HG02642 (cell line): ENCODE data around the gene TEK.
"Not testable (repeated sequence)": the region's sequence is repeated elsewhere in the genome, so short reads cannot be mapped to it uniquely, and the experiment has no call there.

Experiments used
- ATAC-seq: cut with Tn5 transposase; IDR thresholded peaks from one replicate; pipeline ENCODE4 v1.9.1; 2021; ENCODE audit warnings: mild to moderate bottlenecking; ENCODE audit not compliant: unreplicated experiment, poor library complexity

The TEK gene

DNA sequence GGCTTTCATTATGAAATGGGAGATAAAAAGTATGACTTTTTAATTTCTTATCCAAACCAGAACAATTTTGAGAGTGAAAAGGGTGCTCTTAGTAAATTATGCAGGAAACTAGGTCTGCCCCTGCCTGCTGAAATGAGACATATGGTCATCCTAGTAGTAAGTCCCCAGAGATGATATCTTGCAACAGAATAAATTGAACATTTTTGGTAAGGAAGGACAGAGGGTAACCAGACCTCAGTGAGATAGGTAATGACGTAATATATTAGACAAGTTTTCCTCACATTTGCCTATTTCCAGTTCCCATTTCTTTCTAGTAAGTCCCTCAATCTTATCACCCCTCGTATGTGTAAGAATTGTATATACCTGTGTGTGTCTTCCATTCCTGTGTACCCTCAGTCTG is 96.2 kb downstream of the TEK start:
- no peak for ATAC-seq

DNA sequence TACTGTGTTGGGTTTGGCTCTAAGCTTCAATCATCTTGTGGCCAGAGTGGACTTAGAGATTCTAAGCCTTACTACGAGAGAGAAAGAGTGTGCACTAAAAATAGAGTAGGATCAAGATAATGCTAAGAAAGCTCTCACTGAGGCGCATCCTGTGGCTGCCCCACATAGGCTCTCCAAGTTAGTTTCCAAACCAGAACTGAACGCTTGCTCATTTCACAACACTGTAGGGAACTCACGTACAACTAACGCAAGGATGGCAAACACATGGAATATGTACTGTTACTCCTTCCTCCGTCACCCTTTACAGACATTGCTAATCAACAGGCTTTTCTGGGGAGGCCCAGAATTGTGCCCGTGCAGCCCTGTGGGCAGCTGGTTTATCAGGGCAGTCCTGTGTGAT is 97.0 kb downstream of the TEK start:
- ATAC-seq: no peak

DNA sequence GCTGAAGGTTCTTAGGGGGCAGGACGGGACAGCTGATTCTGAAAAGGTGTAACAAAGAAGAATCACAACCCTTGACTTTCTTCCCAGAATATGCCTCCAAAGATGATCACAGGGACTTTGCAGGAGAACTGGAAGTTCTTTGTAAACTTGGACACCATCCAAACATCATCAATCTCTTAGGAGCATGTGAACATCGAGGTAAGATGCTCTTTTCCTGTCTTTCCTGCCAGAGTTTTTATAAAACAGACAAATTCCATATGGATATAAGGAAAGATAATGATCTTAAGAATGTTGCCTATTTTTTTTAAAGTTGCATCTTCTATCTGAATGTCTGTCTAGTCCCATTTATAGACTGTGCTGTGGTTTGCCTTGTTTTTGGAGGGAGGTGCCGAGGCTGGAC is 100.0 kb downstream of the TEK start:
- ATAC-seq: no peak

- no peak for ATAC-seq
Observed at GRCh38 chr9:27210588-27210987, 101.6 kb downstream of the TEK start.

- no peak for ATAC-seq
Observed at GRCh38 chr9:27212191-27212590, 103.2 kb downstream of the TEK start.

GRCh38 chr9:27212621-27213020 is 103.6 kb downstream of the TEK start:
- no peak for ATAC-seq

DNA sequence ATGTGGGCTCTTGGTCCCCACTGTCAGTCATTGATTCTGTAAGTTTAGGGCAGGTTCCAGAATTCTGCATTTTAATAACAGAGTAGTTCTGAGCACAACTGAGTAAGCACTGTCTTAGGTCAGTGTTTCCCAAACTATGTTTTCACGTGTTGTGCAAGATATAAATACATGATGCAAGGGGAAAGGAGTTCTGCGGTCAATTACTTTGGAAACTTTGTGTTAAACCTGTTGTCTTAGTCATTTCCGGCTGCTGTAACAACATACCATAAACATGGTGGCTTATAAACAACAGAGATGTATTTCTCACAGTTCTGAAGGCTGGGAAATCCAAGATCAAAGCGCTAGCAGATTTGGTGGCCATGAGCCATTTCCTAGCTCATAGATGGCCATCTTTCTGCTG is 118.2 kb downstream of the TEK start:
- no peak for ATAC-seq

GRCh38 chr9:27239648-27240047 is 130.6 kb downstream of the TEK start:
- not testable (repeated sequence) for ATAC-seq

GRCh38 chr9:27247756-27248155 is 138.7 kb downstream of the TEK start:
- peak; percentile 89 for ATAC-seq

DNA sequence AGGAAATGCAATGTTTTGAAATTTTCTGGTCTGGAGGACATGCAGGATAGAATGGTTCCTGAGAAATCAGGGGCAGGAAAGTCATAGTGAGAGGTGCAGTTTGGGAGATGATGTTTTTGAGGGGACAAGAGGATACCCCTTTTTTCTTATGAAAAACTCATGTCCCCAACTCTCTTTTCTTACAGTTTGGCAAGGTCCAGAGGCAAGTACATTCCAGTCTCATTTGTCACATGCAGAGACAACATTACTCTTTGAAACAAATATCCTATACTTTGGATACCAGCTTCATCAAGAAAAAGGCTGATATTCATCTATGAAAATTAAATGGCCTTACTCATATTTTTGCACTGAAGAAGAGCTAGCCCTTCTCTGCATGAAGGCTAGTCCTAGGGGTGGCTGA is 139.7 kb downstream of the TEK start:
- no peak for ATAC-seq

DNA sequence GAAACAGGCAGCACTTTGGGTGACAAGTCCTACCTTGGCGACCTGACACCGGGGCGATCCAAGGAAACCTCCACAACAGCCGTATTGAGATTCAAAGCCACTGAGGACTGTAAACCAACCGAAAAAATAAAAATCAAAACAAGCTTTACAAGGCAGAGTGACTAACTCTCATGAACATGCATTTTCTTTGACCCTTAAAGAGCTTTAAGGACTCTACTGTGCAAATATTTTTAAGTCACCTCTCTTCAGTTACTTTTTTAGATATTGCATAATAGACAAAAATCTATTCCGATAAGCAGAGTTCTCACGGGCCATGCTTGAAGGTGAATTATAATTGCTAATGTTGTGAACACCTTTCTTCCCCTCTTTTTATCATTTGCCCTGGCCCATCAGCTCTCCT is 149.6 kb downstream of the TEK start:
- no peak for ATAC-seq

DNA sequence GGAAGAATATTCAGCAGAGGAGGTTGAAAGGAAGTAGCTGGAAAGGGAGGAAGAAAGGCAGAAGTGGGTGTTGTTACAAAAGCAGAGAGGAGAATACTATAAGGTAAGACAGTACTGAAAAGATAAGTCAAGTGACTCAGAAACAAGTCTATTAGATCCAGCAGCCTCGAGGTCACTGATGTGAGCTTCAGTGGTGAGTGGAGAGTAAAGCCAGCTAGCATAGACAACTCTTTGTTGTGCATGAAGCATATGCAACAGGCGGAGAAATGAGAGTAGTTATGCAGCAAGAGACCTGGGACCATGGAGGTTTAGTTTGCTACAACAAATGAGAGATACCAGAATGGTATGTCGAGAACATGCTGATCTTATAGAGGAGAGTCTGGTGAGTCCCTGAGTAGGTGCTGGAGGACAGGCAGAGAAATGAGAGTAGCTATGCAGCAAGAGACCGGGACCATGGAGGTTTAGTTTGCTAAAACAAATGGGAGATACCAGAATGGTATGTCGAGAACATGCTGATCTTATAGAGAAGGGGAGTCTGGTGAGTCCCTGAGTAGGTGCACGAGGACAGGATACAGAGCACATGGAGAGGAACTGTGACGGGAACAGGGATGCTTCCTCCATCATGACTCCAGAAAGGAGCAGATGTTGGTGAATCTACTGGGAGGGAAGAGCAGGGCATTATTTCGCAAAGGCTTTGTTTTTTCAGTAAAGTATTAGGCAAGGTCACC is 151.9 kb downstream of the TEK start:
- ATAC-seq: no peak

DNA sequence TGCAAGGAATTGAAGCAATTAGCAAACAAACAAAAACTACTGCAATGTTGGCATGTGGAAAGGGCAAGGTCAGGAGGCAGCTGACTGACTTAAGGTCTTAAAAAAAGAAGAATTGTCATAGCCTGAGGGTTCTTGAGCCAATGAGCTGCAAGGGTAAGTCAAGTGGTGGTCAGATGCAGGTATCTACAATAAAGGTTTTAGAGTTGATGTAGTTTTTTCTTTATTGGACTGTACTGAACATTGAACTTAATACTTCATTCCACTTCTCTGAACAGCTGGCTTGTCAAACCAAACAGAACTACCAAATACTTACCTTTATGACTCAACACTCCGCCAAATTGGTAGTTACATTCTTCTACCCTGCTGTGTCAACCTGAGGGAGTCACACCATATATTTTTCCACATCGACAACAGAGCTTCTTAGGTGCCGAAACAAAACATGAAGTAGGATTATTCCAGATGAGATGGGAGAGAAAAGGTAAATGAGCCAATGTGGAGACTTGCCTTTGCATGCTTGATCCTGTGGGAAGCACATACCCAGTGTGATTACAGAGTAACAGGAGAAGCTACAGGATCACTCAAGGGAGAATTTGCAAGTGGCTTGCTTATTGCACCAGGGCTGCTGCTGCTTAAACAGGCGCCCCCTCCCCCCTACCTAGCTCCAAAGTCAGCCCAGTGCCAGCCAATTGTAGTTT is 152.6 kb downstream of the TEK start:
- ATAC-seq: no peak

DNA sequence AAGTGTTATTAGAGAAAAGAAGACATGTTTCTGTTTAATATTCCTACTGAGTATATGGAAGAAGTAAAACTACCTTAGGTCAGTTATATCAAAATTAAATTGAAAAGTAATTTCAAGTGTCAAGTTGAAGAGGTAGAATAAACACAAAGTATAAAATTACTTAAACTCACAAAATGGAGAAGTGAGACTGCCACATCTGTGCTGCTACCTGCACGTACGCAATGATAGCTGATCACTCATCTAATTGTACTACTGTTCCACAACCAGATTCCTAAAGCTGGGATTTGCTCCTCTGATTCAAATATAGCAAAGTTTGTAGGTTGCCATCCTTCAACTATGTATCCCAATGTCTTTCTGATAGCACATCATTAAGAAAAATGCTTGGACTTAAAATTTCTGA is 163.1 kb downstream of the TEK start:
- no peak for ATAC-seq

GRCh38 chr9:27273186-27273585 is 164.2 kb downstream of the TEK start:
- no peak for ATAC-seq

DNA sequence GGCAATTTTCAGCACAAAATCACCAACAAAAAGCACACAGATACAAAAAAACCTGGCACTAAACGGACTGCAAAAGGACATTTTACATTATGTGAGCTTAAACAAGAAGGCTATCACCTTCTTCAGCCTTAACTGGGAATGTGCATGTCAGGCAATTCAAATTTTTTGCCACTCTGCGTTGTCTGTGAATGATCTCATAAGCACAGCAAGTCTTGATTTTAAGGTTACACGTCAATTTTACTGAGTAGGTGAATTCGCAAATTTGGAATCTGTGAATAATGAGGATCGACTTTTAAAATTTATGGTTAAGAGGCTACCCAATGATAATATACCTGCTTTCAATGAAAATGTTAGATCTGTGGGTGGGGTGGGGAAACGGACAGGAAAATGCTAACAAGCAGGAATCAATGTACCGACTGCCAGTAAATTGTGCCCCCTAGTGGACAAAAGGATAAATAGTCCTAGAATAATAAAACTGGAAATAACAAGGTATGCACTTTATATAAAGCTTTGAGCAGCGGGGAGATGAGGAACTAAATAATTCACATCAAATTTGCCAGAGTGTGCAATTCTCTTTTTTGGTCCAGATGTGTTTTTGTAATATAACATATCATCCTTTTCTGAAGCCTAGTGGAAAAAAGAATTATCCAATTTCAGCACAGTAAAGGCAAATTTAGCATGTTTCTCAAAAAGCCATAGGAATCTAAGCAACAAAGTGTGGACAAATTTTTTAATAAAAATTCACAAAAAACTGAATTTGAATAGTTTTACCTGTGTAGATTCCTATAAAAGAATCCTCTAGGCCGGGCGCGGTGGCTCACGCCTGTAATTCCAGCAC is 167.4 kb downstream of the TEK start:
- ATAC-seq: peak; percentile 58

DNA sequence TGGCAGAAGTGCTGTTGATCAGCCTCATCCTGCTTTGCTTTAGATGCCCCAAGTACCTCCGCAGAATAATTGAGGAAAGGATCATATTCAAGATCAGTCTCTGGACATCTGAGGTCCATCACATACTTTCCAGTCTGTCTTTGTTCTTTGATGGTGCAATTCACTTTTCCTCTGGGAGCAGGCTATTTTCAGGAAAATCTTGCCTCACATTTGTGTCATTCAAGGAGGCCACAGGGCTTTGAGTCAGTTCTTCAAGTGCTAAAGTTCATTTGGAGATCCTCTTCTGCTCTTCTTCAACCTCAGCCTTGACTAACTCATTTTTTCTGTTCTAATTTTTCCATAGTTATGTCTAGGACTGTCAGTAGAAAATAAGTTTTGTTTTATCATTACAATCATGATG is 169.3 kb downstream of the TEK start:
- ATAC-seq: no peak

GRCh38 chr9:27279611-27280010 is 170.6 kb downstream of the TEK start:
- no peak for ATAC-seq
